GM06990 (cell line): ENCODE data around the gene L1CAM.

Source experiments
- DNase-seq: peaks from one replicate; pipeline ENCODE4 v3.0.0-alpha.2; 2011; ENCODE audit not compliant: insufficient read length; ENCODE audit errors: extremely low read depth
- H3K27me3 ChIP-seq: replicated peaks from 2 replicates; pipeline ENCODE4 v1.6.0; 2011; ENCODE audit warnings: low read length; ENCODE audit not compliant: control insufficient read depth, insufficient read depth
- H3K36me3 ChIP-seq: 2 replicates; pipeline ENCODE4 v1.5.1; 2011; ENCODE audit warnings: low read length; ENCODE audit not compliant: control insufficient read depth, insufficient read depth
- H3K4me3 ChIP-seq: replicated peaks from 2 replicates; pipeline ENCODE4 v1.5.1; 2011; ENCODE audit warnings: low read depth, mild to moderate bottlenecking, control low read depth, low read length
- CTCF ChIP-seq: IDR thresholded peaks from 2 replicates; pipeline ENCODE4 v1.5.1; 2011; ENCODE audit warnings: low read length, control low read depth, mild to moderate bottlenecking, inconsistent platforms; ENCODE audit not compliant: insufficient read depth, poor library complexity, severe bottlenecking

The L1CAM gene

DNA sequence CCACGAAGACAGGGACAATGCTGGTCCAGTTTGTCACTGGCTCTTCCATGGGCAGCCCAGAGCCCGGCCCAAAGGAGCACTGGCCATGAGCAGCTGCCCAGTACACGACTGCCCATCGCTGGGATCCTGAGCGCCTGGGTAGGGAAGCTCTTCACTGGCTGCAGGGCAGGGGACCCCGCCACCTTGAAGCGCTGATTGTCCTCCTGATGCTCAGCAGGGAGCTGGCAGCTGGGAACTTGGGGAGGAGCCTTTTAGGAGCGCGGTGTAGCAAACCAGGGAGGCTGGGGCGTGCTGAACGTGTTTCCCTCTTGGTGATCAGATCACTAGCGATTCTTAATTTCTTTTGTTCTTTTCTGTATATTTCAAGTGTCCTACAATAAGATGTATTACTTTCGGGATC, 1.8 kb downstream of the L1CAM start:
- no peak for TF ChIP-seq CTCF
- H3K36me3 ChIP-seq: no peaks in the 10 kb centered on the region
- H3K4me3 ChIP-seq: no peak overlapping the region
- no peak for DNase-seq
- peaks cover 4% of the 10 kb centered on the region; the same call in 1 of the 2 replicates for H3K27me3 ChIP-seq

GRCh38 chrX:153883163-153883843, 2.7 kb downstream of the L1CAM start:
- Histone ChIP-seq H3K36me3 (no peaks in the 10 kb centered on the region), H3K27me3 (peaks cover 4% of the 10 kb centered on the region; the same call in 1 of the 2 replicates), H3K4me3 (no peak overlapping the region)
- TF ChIP-seq CTCF: no peak
- DNase-seq: no peak

DNA sequence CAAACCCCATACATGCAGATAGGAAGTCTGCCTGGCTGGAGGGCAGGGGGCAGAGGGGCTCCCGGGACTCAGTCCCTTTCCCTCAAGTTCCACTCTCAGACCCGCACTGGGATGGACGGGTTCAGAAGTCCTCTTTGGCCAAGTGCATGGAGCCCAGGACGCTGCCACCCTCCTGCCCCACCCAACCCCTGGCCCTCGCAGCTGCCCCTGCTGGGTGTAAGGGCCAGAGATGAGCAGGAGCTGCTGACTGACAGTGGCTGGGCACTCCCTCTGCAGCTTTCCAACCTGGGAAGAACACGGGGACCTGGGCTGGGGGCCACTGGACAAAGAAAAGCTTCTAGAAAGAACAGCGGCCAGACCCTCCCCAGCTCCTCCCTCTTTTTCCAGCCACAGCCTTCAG, 3.4 kb downstream of the L1CAM start:
- TF ChIP-seq CTCF: no peak
- Histone ChIP-seq H3K36me3 (no peaks in the 10 kb centered on the region), H3K4me3 (no peak overlapping the region), H3K27me3 (peaks cover 4% of the 10 kb centered on the region; the same call in 1 of the 2 replicates)
- no peak for DNase-seq

DNA sequence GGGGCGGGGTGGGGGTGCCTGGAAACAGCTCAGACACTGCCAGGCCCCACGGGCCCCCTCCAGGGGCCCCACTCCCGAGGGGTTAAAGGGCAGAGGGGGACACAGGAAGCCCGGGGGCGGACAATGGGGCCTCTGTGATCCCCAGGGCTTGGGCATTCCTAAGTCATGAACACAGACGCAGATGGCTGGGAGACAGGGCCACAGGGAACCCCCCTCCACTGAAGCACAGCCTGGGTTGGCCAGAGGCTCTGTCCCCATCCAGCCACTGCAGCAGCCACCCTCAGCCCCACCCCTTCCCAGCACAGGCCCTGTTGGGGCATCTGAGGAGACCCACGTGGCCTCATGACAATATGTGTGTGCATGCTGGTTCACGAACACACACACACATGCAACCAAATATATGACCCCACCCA, 3.9 kb downstream of the L1CAM start:
- no peaks in the 10 kb centered on the region for H3K36me3 ChIP-seq
- H3K4me3 ChIP-seq: no peak overlapping the region
- TF ChIP-seq CTCF: no peak
- no peak for DNase-seq
- H3K27me3 ChIP-seq: peaks cover 4% of the 10 kb centered on the region; the same call in 1 of the 2 replicates

GRCh38 chrX:153881281-153881680, 4.7 kb downstream of the L1CAM start:
- no peak for DNase-seq
- no peak for TF ChIP-seq CTCF
- H3K4me3 ChIP-seq: no peak overlapping the region
- peaks cover 4% of the 10 kb centered on the region; the same call in 1 of the 2 replicates for H3K27me3 ChIP-seq
- H3K36me3 ChIP-seq: no peaks in the 10 kb centered on the region
